NB4 (cell line): ENCODE data around the gene DNAH14.
"Not testable (repeated sequence)": the region's sequence is repeated elsewhere in the genome, so short reads cannot be mapped to it uniquely, and the experiment has no call there.

Source experiments
- DNase-seq: peaks from one replicate; pipeline ENCODE4 v3.0.0; 2010; ENCODE audit warnings: low read depth
- H3K4me3 ChIP-seq: one replicate; pipeline ENCODE4 v1.5.1; 2011; ENCODE audit warnings: mild to moderate bottlenecking, low read depth, low read length, moderate library complexity
- MYC ChIP-seq: IDR thresholded peaks from 2 replicates; pipeline ENCODE4 v1.6.1; 2011; ENCODE audit warnings: low read depth, low read length
- POLR2A ChIP-seq: IDR thresholded peaks from 2 replicates; pipeline ENCODE4 v1.6.1; 2011; ENCODE audit warnings: mild to moderate bottlenecking; ENCODE audit not compliant: insufficient read length; ENCODE audit errors: extremely low read depth
- TF ChIP-seq, protein P1 (sequence below): IDR thresholded peaks from one replicate; pipeline ENCODE4 v1.5.1; 2012; ENCODE audit warnings: low read depth, low read length
- TF ChIP-seq, protein P2 (sequence below): IDR thresholded peaks from 2 replicates; pipeline ENCODE4 v1.6.1; 2011; ENCODE audit warnings: low read depth, low read length

DNAH14 gene

DNA sequence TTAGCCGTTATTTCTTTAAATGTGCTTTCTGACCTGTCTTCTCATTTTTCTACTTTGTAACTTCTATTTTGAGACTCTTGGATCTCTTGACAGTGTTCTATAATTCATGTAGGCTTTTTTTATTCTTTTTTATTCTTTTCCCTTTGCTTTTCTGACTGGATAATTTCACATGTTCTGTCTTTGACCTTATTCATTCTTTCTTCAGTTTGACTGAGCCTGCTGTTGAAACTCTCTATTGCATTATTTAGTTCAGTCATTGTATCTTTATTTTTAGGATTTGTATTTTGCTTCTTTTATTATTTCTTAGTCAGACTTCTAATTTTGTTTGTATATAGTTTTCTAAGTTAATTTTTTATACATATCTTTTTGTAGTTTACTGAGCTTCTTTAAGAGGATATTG is 66.1 kb downstream of the DNAH14 start:
- TF ChIP-seq, protein P1, sequence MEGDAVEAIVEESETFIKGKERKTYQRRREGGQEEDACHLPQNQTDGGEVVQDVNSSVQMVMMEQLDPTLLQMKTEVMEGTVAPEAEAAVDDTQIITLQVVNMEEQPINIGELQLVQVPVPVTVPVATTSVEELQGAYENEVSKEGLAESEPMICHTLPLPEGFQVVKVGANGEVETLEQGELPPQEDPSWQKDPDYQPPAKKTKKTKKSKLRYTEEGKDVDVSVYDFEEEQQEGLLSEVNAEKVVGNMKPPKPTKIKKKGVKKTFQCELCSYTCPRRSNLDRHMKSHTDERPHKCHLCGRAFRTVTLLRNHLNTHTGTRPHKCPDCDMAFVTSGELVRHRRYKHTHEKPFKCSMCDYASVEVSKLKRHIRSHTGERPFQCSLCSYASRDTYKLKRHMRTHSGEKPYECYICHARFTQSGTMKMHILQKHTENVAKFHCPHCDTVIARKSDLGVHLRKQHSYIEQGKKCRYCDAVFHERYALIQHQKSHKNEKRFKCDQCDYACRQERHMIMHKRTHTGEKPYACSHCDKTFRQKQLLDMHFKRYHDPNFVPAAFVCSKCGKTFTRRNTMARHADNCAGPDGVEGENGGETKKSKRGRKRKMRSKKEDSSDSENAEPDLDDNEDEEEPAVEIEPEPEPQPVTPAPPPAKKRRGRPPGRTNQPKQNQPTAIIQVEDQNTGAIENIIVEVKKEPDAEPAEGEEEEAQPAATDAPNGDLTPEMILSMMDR, result no peak
- TF ChIP-seq MYC (no peak), POLR2A (no peak)
- TF ChIP-seq, protein P2, sequence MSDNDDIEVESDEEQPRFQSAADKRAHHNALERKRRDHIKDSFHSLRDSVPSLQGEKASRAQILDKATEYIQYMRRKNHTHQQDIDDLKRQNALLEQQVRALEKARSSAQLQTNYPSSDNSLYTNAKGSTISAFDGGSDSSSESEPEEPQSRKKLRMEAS, result no peak
- H3K4me3 ChIP-seq, result no peak overlapping the region
- DNase-seq, result no peak

DNA sequence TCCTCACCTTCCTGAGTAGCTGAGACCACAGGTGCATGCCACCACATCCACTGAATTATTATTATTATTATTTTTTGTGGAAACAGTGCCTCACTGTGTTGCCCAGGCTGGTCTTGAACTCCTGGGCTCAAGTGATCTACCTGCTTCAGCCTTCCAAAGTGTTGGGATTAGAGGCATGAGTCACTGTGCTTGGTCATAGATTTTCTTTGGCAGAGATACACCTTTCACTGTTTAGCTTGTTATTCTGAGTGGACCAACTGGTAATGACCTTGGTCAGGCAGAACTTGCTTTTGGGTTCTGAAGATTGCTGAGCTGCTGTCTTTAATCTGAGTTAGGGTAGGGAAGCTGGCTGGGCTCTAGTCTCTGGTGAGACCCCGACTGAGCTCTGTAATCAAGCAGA is 66.8 kb downstream of the DNAH14 start:
- no peak overlapping the region for H3K4me3 ChIP-seq
- TF ChIP-seq, protein P1, result no peak
- TF ChIP-seq POLR2A, result no peak
- no peak for TF ChIP-seq MYC
- TF ChIP-seq, protein P2, result no peak
- DNase-seq, result no peak

DNA sequence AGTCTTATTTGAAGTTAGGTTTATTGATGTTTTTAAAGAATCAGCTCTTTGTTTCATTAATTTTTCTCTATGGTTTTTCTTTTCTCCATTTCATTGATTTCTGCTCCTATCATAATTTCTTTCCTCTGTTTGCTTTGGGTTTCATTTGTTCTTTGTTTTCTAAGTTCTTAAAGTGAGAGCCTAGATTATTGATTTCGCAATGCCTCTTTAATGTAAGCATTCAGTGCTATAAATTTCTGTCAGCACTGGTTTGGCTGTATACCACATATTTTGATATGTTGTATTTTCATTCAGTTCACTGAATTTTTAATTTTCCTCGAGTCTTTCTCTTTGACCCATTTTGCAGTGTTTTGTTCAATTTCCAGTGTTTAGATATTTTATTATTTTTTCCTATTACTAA is 68.7 kb downstream of the DNAH14 start:
- TF ChIP-seq MYC, result no peak
- TF ChIP-seq POLR2A, result no peak
- TF ChIP-seq, protein P1, result no peak
- TF ChIP-seq, protein P2, result no peak
- no peak overlapping the region for H3K4me3 ChIP-seq
- no peak for DNase-seq

DNA sequence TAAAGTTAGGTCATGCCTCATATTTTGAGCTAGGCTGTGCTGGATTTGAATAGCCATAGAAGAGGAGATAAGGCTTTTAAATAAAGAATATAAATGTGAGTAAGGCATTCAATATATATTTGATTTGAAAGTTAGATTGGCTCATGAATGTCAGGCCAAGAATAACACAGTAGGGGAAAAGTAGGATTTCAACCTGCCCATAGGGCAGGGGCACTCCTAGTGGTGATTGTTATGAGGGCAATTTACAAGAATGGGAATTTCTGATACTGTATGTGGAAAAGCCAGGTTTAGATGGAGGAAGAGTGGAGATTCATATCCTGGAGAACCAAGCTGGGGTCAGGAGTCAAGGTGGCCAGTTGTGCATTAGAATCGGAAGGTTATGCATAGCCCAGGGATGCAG is 74.9 kb downstream of the DNAH14 start:
- no peak overlapping the region for H3K4me3 ChIP-seq
- DNase-seq, result no peak
- TF ChIP-seq, protein P1, result no peak
- TF ChIP-seq POLR2A, result no peak
- TF ChIP-seq MYC, result no peak
- TF ChIP-seq, protein P2, result no peak

DNA sequence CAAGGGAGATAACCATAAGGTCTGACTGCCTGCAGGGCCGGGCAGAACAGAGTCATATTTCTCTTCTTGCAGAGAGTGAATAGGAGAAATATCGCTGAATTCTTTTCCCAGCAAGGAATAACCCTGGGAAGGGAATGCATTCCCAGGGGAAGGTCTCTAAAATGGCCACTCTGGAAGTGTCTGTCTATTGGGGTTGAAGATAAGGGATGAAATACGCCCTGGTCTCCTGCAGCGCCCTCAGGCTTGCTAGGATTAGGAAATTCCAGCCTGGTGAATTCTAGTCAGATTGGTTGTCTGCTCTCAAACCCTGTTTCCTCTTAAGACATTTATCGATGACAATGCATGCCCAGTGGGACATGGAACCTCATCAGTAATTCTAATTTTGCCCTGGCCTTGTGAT is 76.9 kb downstream of the DNAH14 start:
- H3K4me3 ChIP-seq, result not testable (repeated sequence)

DNA sequence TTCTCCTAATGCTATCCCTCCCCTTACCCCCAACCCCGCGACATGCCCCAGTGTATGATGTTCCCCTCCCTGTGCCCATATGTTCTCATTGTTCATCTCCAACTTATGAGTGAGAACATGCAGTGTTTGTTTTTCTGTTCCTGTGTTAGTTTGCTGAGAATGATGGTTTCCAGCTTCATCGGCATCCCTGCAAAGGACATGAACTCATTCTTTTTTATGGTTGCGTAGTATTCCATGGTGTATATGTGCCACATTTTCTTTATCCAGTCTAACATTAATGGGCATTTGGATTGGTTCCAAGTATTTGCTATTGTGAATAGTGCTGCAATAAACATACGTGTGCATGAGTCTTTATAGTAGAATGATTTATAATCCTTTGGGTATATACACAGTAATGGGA is 78.6 kb downstream of the DNAH14 start:
- H3K4me3 ChIP-seq, DNase-seq: not testable (repeated sequence)

More for the DNA sequence above, 76.9 kb downstream of the DNAH14 start:
- DNase-seq, result not testable (repeated sequence)

DNA sequence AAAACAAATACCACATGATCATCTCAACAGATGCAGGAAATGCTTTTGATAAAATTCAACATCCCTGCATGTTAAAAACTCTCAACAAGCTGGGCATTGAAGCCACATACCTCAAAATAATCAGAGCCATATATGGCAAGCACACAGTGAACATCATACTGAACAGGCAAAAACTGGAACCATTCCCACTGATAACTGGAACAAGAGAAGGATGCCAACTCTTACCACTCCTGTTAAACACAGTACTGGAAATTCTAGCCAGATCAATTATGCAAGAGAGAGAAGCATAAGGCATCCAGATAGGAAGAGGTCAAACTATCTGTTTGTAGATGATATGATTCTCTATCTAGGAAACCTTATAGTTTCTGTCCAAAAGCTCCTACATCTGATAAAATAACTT is 91.6 kb downstream of the DNAH14 start:
- no peak for DNase-seq
- no peak overlapping the region for H3K4me3 ChIP-seq
- TF ChIP-seq MYC, result no peak
- TF ChIP-seq POLR2A, result no peak
- TF ChIP-seq, protein P2, result no peak
- TF ChIP-seq, protein P1, result no peak
